ENCODE data around the gene ATP13A4. TPM values are rescaled to one million over a fixed set of nuclear protein-coding genes. Genes with fewer than 3 reads are reported as not detected.

The ATP13A4 gene
- total RNA-seq, 1 donor, result 0.27 TPM

GRCh38 chr3:193407112-193407511 is 147.6 kb downstream of the ATP13A4 start:
- no peak for DNase-seq (ENCODE audit: low read depth in 2 of 3, low spot score in 2 of 3)

DNA sequence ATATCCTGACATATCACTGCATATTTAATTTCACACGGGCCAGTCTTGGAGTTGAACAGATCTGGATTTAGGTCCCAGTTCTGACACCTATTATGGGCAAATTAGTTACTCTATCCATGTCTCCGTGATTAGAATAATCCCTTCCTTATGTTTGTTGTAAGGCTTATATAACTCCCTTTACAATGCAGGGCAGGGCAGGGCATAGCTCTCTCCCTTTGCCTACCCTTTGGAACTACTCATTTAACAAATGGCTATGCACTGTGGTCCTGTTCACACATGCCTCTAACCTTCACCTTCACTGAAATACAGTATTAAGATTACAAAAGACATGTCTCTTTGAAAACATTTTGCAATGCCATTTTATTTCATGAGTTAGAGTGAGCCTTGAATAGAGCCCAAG is 151.4 kb downstream of the ATP13A4 start:
- no peak for DNase-seq (ENCODE audit: low read depth in 2 of 3, low spot score in 2 of 3)

DNA sequence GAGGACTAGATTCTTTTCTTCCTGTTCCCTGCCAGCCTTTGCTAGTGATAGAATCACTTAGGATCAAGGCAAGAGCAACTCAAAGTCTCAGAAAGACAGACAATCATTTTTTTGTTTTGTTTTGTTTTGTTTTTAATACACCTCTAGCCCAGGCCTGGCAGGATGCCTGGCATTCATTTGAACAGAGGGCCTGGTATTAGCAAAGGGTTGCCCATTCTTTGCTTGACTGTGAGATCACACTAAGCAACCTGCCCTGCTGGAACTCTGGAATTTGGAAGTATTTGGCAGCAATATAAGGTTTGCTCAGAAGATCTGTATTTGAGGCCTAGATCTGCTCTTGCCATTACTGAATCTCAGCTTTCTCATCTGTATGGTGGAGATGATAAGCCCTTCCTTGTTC is 154.4 kb downstream of the ATP13A4 start:
- no peak for DNase-seq (ENCODE audit: low read depth in 2 of 3, low spot score in 2 of 3)

- DNase-seq (ENCODE audit: low read depth in 2 of 3, low spot score in 2 of 3), result no peak
Measured at GRCh38 chr3:193396451-193397244, 158.0 kb downstream of the ATP13A4 start.

DNA sequence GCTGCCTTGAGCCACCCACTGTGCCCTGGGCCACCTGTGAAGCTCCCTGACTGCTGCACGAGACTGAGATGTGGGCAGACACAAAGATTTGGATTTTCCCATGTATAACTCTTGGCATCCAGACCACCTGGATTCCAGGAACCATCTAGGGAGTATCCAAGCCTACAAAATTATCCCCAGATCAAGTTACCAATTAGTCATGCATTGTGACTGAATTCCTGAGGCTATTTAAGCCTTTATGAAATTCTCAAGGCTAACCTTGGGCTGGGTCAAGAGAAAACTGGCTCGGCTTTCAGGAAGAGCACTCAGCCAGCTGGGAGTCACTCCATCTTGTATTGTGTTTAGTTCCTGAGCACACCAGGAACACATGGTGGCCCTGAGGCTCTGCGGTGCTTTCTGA is 162.8 kb downstream of the ATP13A4 start:
- DNase-seq (ENCODE audit: low read depth in 2 of 3, low spot score in 2 of 3), result no peak

DNA sequence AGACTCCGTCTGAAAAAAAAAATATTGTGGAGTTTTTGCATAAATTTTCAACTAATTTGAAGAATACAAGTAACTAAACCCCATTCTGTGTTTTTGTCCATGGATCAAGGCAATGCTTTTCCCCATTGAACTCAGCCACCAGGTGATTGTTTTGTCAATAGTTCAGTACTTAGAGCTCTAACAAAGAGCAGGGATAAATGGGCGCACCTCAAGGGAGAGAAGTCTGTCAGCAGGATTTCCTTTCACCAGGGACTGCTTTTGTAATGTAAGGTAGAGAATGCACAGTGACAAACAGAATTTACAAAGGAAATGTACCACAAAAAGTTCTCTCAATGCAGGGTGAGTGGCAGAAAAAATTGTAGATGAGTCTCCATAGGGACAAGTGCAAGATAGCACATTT is 165.4 kb downstream of the ATP13A4 start:
- DNase-seq (ENCODE audit: low read depth in 2 of 3, low spot score in 2 of 3), result no peak

GRCh38 chr3:193388361-193388760 is 166.3 kb downstream of the ATP13A4 start:
- DNase-seq (ENCODE audit: low read depth in 2 of 3, low spot score in 2 of 3), result no peak

- DNase-seq (ENCODE audit: low read depth in 2 of 3, low spot score in 2 of 3), result no peak
Measured at GRCh38 chr3:193387596-193387995, 167.1 kb downstream of the ATP13A4 start.

- no peak for DNase-seq (ENCODE audit: low read depth in 2 of 3, low spot score in 2 of 3)
Measured at GRCh38 chr3:193378706-193379105, 176.0 kb downstream of the ATP13A4 start, which contains the start of gene ATP13A5. ATP13A5 (minus strand) TSS chr3:193378753; CDS start chr3:193378725, 28 bp downstream.

DNA sequence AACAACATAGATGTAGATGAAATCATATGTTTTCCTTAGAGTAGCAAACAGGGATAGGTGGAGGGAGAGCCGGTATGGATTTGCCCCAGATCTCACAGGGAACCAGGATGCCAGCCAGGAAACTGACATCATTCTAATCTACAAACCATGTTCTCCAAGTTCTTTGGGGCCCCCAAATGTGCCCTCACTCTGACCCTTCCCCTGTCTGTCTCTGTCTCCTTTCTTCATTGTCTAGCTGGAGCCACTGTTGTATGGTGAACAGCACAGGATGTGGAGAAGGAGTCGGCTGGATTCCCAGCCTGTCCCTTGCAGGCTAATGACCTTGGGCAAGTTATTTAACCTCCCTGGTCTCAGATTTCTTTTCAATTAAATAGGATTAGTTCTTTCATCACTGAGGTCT is 177.1 kb downstream of the ATP13A4 start:
- no peak for DNase-seq (ENCODE audit: low read depth in 2 of 3, low spot score in 2 of 3)

GRCh38 chr3:193375614-193376013 is 179.1 kb downstream of the ATP13A4 start:
- no peak for DNase-seq (ENCODE audit: low read depth in 2 of 3, low spot score in 2 of 3)

DNA sequence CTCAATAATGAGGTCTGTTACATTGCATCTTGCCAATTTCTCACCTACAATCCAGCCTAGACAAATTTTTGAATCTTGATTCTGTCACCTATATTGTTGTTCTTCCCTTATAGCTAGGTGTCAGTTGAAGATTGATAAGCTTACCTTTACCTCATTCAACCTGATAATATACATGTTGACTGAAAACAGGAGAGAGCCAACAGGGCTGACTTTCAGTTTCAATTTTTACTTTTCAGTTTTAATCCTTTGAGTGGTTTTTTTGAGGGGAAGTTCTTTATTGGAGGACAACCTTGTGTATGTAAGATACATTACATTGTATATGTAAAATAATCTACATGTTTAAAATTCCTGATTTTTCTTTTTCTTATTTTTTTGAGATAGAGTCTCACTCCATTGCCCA is 181.9 kb downstream of the ATP13A4 start:
- no peak for DNase-seq (ENCODE audit: low read depth in 2 of 3, low spot score in 2 of 3)

- DNase-seq (ENCODE audit: low read depth in 2 of 3, low spot score in 2 of 3), result no peak
Measured at GRCh38 chr3:193367868-193368267, 186.8 kb downstream of the ATP13A4 start.

- DNase-seq (ENCODE audit: low read depth in 2 of 3, low spot score in 2 of 3), result no peak
Measured at GRCh38 chr3:193357291-193357690, 197.4 kb downstream of the ATP13A4 start.

GRCh38 chr3:193354423-193354822 is 200.3 kb downstream of the ATP13A4 start:
- no peak for DNase-seq (ENCODE audit: low read depth in 2 of 3, low spot score in 2 of 3)

Other genes starting within 250 kb of the ATP13A4 start
- gene ATP13A5, start 176.1 kb downstream of the ATP13A4 start, total RNA-seq, result not detected
- 27.5 TPM for gene OPA1, start 38.3 kb upstream of the ATP13A4 start, total RNA-seq